SK-N-SH treated with all-trans-retinoic acid at 6 μM for 48 hours (cell line): ENCODE results near the gene MBNL2.
A peak's percentile ranks its signal among the peaks of the same experiment; 100 is the strongest.

Experiments
- ZFP3 ChIP-seq: fragments of 250-450 bp; sonication (Bioruptor Pico); IDR thresholded peaks from 2 replicates; pipeline ENCODE4 v1.5.0; 2020; ENCODE audit warnings: mild to moderate bottlenecking, moderate library complexity
- TF ChIP-seq, protein P1 (sequence below): fragments of 250-450 bp; sonication (Bioruptor Pico); IDR thresholded peaks from 2 replicates; pipeline ENCODE4 v1.8.0; 2020; ENCODE audit warnings: mild to moderate bottlenecking, moderate library complexity, borderline replicate concordance

DNA sequence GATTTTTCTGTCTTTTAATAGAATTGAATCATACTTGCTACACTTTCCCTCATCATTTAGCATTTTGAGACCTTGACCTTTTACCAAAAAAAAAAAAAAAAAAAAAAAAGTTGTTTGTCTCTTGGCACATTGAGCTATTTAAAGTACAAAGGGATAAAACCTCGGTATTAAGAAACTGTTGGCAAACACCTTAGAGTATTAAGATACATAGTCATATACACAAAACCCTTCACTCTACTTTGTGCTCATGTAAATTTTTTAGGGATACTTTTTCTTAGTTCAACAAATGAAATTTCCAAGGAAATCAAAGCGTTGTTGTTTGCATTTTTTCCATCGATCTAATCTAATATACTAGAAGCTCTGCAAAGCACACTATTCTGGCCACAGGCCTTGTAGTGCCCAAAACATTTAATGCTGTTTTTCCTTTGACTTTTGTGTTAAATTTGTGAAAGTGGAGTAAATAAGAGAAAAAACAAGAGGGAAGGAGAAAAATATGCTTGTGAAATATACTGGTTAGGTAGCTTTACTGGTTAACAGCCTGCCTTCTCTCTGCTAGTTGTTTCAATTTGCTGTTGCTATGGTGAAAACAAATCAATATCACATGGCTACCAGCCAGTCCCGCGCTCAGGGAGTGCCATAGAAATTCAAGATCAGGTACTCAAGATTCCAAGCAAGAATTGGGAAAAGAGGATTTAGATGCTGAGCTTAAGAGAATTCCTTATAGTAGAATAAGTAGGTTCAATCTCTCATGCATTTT is 2.6 kb downstream of the MBNL2 start:
- no peak for TF ChIP-seq ZFP3 (CRISPR knock-in tag)
- TF ChIP-seq, protein P1, sequence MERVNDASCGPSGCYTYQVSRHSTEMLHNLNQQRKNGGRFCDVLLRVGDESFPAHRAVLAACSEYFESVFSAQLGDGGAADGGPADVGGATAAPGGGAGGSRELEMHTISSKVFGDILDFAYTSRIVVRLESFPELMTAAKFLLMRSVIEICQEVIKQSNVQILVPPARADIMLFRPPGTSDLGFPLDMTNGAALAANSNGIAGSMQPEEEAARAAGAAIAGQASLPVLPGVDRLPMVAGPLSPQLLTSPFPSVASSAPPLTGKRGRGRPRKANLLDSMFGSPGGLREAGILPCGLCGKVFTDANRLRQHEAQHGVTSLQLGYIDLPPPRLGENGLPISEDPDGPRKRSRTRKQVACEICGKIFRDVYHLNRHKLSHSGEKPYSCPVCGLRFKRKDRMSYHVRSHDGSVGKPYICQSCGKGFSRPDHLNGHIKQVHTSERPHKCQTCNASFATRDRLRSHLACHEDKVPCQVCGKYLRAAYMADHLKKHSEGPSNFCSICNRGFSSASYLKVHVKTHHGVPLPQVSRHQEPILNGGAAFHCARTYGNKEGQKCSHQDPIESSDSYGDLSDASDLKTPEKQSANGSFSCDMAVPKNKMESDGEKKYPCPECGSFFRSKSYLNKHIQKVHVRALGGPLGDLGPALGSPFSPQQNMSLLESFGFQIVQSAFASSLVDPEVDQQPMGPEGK (CRISPR knock-in tag): 0 out of 2 replicates have a peak, but pooled peaks have one; percentile 9
